B cell (primary cell): Measurements from ENCODE around the gene ABCB4. TPM values are rescaled to one million over a fixed set of nuclear protein-coding genes. Genes with fewer than 3 reads are reported as not detected.

Source experiments
- ATAC-seq: fragments of 200-7000 bp; cut with Tn5 transposase; one replicate; pipeline ENCODE4 v1.10.0; 2021; ENCODE audit warnings: low read depth, mild to moderate bottlenecking, moderate number of reproducible peaks, moderate library complexity
- CTCF ChIA-PET: fragments of 350-600 bp; sonication (Branson Sonifier 250); formaldehyde crosslinking; loops from one replicate; lab custom pipeline; 2021; ENCODE audit warnings: antibody characterized with exemption, inconsistent platforms; lab: Charles Lee
- POLR2A ChIA-PET: fragments of 350-600 bp; sonication (Branson Sonifier 250); formaldehyde crosslinking; loops from one replicate; lab custom pipeline; 2021; ENCODE audit warnings: antibody characterized with exemption; lab: Charles Lee
- DNase-seq: peaks from one replicate; pipeline ENCODE4 v3.0.0; 2013
- H2AFZ ChIP-seq: 2 replicates; pipeline ENCODE4 v1.6.1; 2012; ENCODE audit warnings: mild to moderate bottlenecking, low read depth, low read length; ENCODE audit not compliant: insufficient read depth, poor library complexity, severe bottlenecking
- H3K27ac ChIP-seq, 2 donors: 1 replicate in 1 of 2; 2 replicates in 1 of 2; pipeline ENCODE4 v1.5.1; 2012 to 2013; ENCODE audit warnings: low read length in 2 of 2, mild to moderate bottlenecking in 2 of 2, moderate library complexity in 1 of 2
- H3K27me3 ChIP-seq, 4 experiments: fragments of 200-600 bp in 1 of 4; sonication (generic) in 1 of 4; replicated peaks in 1 of 4; 1 replicate in 2 of 4; 2 replicates in 2 of 4; pipeline versions ENCODE4 v1.6.1 to v1.7.0; 2013 to 2016; ENCODE audit warnings: low read length in 3 of 4, mild to moderate bottlenecking in 2 of 4, mixed read lengths in 1 of 4, moderate library complexity in 1 of 4; ENCODE audit not compliant: insufficient read depth in 4 of 4, control insufficient read depth in 3 of 4; ENCODE audit errors: control extremely low read depth in 1 of 4
- H3K36me3 ChIP-seq, 2 experiments: replicated peaks in 1 of 2; 1 replicate in 1 of 2; 2 replicates in 1 of 2; pipeline versions ENCODE4 v1.6.1 to v1.7.1; 2013; ENCODE audit warnings: low read length in 1 of 2; ENCODE audit not compliant: insufficient read depth in 2 of 2, control insufficient read depth in 1 of 2; ENCODE audit errors: control extremely low read depth in 1 of 2, extremely low read depth in 1 of 2
- H3K4me1 ChIP-seq, 2 donors: fragments of 200-600 bp in 1 of 2; sonication (generic) in 1 of 2; 1 replicate in 1 of 2; 2 replicates in 1 of 2; pipeline versions ENCODE4 v1.5.1 to v1.6.1; 2013 to 2017; ENCODE audit warnings: low read length in 2 of 2; ENCODE audit not compliant: control insufficient read depth in 2 of 2, insufficient read depth in 2 of 2
- H3K4me2 ChIP-seq: replicated peaks from 2 replicates; pipeline ENCODE3; 2012; ENCODE audit warnings: mild to moderate bottlenecking, low read depth, low read length; ENCODE audit not compliant: poor library complexity, severe bottlenecking
- H3K4me3 ChIP-seq, 5 experiments: fragments of 200-600 bp in 1 of 5; sonication (generic) in 1 of 5; 1 replicate in 3 of 5; 2 replicates in 2 of 5; pipeline versions ENCODE4 v1.5.1 to v1.7.0; 2011 to 2016; ENCODE audit warnings: low read length in 4 of 5, mild to moderate bottlenecking in 4 of 5, low read depth in 2 of 5, control low read depth in 1 of 5, moderate library complexity in 1 of 5; ENCODE audit not compliant: insufficient read depth in 1 of 5; ENCODE audit errors: control extremely low read depth in 1 of 5, extremely low read depth in 1 of 5
- H3K79me2 ChIP-seq: fragments of 200-600 bp; sonication (generic); one replicate; pipeline ENCODE4 v1.6.0; 2016; ENCODE audit warnings: low read length; ENCODE audit not compliant: control insufficient read depth, insufficient read depth
- H3K9ac ChIP-seq: fragments of 200-600 bp; sonication (generic); 2 replicates; pipeline ENCODE4 v1.6.1; 2017; ENCODE audit warnings: mild to moderate bottlenecking, low read length, moderate library complexity
- H3K9me3 ChIP-seq, 3 donors: one replicate each; pipeline versions ENCODE4 v1.6.1 to v1.7.1; 2013; ENCODE audit warnings: low read length in 2 of 3; ENCODE audit not compliant: control insufficient read depth in 2 of 3, insufficient read depth in 1 of 3; ENCODE audit errors: control extremely low read depth in 1 of 3
- H4K20me1 ChIP-seq: 2 replicates; pipeline ENCODE4 v1.6.0; 2012; ENCODE audit warnings: mild to moderate bottlenecking, low read length; ENCODE audit not compliant: insufficient read depth, control insufficient read depth, poor library complexity, severe bottlenecking
- H3K27ac Mint-ChIP-seq: one replicate; pipeline ENCODE4 v1.8.0; 2021; ENCODE audit warnings: mixed read lengths
- H3K27me3 Mint-ChIP-seq: one replicate; pipeline ENCODE4 v1.8.0; 2021; ENCODE audit warnings: mixed read lengths
- H3K4me1 Mint-ChIP-seq: one replicate; pipeline ENCODE4 v1.8.0; 2021; ENCODE audit warnings: mixed read lengths
- H3K4me3 Mint-ChIP-seq: one replicate; pipeline ENCODE4 v1.8.0; 2021; ENCODE audit warnings: mixed read lengths
- H3K9me3 Mint-ChIP-seq: one replicate; pipeline ENCODE4 v1.8.0; 2022; ENCODE audit warnings: mixed read lengths; ENCODE audit not compliant: insufficient read depth
- CTCF ChIP-seq: fragments of 200-600 bp; IDR thresholded peaks from one replicate; pipeline ENCODE4 v1.8.0; 2022; ENCODE audit warnings: antibody characterized with exemption, mild to moderate bottlenecking
- EZH2 ChIP-seq: IDR thresholded peaks from 2 replicates; pipeline ENCODE4 v1.6.1; 2012; ENCODE audit warnings: borderline replicate concordance, low read depth, mild to moderate bottlenecking, moderate library complexity, low read length; ENCODE audit not compliant: insufficient read depth, poor library complexity, severe bottlenecking
- WGBS: methylation state at CpG from one replicate; pipeline ENCODE4 v1.1.5; 2013; ENCODE audit warnings: missing lambda C conversion rate; ENCODE audit not compliant: insufficient coverage; 5-methylcytosine and 5-hydroxymethylcytosine counted together
- intact Hi-C: fragments of 100-400 bp; cut with micrococcal nuclease; formaldehyde crosslinking; loops from one replicate; pipeline ENCODE4 v1.10.0; 2022
- polyA plus RNA-seq: library from polyadenylated mRNA; depleted of rRNA; stranded (reverse); fragments of >200 nt; gene quantifications from 2 replicates; pipeline ENCODE4 v1.2.3, GENCODE V29; 2012
- total RNA-seq, 2 donors: library from RNA; stranded (reverse); fragments of 120-200 nt in 1 of 2; gene quantifications; 1 replicate in 1 of 2; 2 replicates in 1 of 2; pipeline versions ENCODE4 v1.2.3 to v1.2.4, GENCODE V29; 2013 to 2022

The ABCB4 gene
- total and polyA plus RNA-seq, 2 donors (not counting 1 experiment from before 2014, with no cell fraction given), result 16.6 to 40.0 TPM

- ChIA-PET CTCF (no interaction called here), POLR2A (no interaction called here)
- intact Hi-C loops, result no loop called here
Observed at GRCh38 chr7:87395442-87396020, 79.9 kb downstream of the ABCB4 start.

More at GRCh38 chr7:87395442-87396020, 79.9 kb downstream of the ABCB4 start:
- Histone ChIP-seq H3K36me3 (peaks cover 8 to 11% of the 10 kb centered on the region in 2 experiments), H3K27me3 (no peaks in the 10 kb centered on the region), H3K27ac (no peak overlapping the region), H3K9ac (no peak overlapping the region), H3K9me3 (no peaks in the 10 kb centered on the region), H3K4me1 (no peaks in the 10 kb centered on the region), H3K4me2 (no peak overlapping the region), H2AFZ (no peak overlapping the region), H4K20me1 (no peaks in the 10 kb centered on the region), H3K4me3 (no peak overlapping the region), H3K79me2 (no peaks in the 10 kb centered on the region)
- ATAC-seq (no peak), DNase-seq (no peak)
- WGBS, result no CpG with 5 or more reads among the region's 1 CpG
- no peak overlapping the region for H3K4me3 Mint-ChIP-seq
- no peak overlapping the region for H3K27ac Mint-ChIP-seq
- no peaks in the 10 kb centered on the region for H3K4me1 Mint-ChIP-seq
- no peaks in the 10 kb centered on the region for H3K9me3 Mint-ChIP-seq
- H3K27me3 Mint-ChIP-seq, result no peaks in the 10 kb centered on the region
- no peak for TF ChIP-seq CTCF
- no peak for TF ChIP-seq EZH2
